ENCODE results near the gene MANBA.

MANBA gene

GRCh38 chr4:102734116-102734515 is 26.7 kb downstream of the MANBA start:
- no peaks in the 10 kb centered on the region for H3F3A ChIP-seq (ENCODE audit: low read depth)
- H3K4me3 ChIP-seq (ENCODE audit: low read length, poor library complexity, severe bottlenecking), result no peak overlapping the region
- H3K4me2 ChIP-seq (ENCODE audit: low read depth, low read length, poor library complexity, severe bottlenecking), result no peak overlapping the region
- H3K9ac ChIP-seq (ENCODE audit: low read depth, low read length, poor library complexity, severe bottlenecking), result no peak overlapping the region
- TF ChIP-seq EZH2phosphoT487 (IDR thresholded peaks at IDR 0.05; ENCODE audit: borderline replicate concordance) (no peak), CTCF (conservative IDR thresholded peaks at IDR 0.05; ENCODE audit: low read length) (no peak)
- H3K9me2 ChIP-seq (replicated peaks; ENCODE audit: low read depth, low read length), result no peaks in the 10 kb centered on the region
- H4K20me1 ChIP-seq (ENCODE audit: insufficient read depth, low read length, poor library complexity, severe bottlenecking), result no peaks in the 10 kb centered on the region
- H3K36me3 ChIP-seq (ENCODE audit: insufficient read depth, low read length), result peaks cover 3% of the 10 kb centered on the region; the same call in 1 of the 2 replicates
- no peak overlapping the region for H2AFZ ChIP-seq (ENCODE audit: low read length)
- peaks cover 6% of the 10 kb centered on the region; the same call in 1 of the 2 replicates for H3K9me3 ChIP-seq (ENCODE audit: insufficient read depth, low read depth, low read length)
- H3K27me3 ChIP-seq (ENCODE audit: insufficient read depth, low read length, poor library complexity, severe bottlenecking), result no peaks in the 10 kb centered on the region
- peaks cover 15% of the 10 kb centered on the region for H3K4me1 ChIP-seq (ENCODE audit: insufficient read depth, low read length, poor library complexity, severe bottlenecking)
- H3K79me2 ChIP-seq (ENCODE audit: insufficient read depth, low read length), result peaks cover 19% of the 10 kb centered on the region

- Histone ChIP-seq H3K4me3 (ENCODE audit: low read length, poor library complexity, severe bottlenecking) (no peak overlapping the region), H3F3A (ENCODE audit: low read depth) (no peaks in the 10 kb centered on the region), H3K9ac (ENCODE audit: low read depth, low read length, poor library complexity, severe bottlenecking) (no peak overlapping the region), H3K4me1 (ENCODE audit: insufficient read depth, low read length, poor library complexity, severe bottlenecking) (peaks cover 15% of the 10 kb centered on the region), H3K36me3 (ENCODE audit: insufficient read depth, low read length) (peaks cover 3% of the 10 kb centered on the region; the same call in 1 of the 2 replicates), H3K79me2 (ENCODE audit: insufficient read depth, low read length) (peaks cover 15% of the 10 kb centered on the region), H3K9me3 (ENCODE audit: insufficient read depth, low read depth, low read length) (peaks cover 6% of the 10 kb centered on the region; the same call in 1 of the 2 replicates), H3K27me3 (ENCODE audit: insufficient read depth, low read length, poor library complexity, severe bottlenecking) (no peaks in the 10 kb centered on the region), H2AFZ (ENCODE audit: low read length) (no peak overlapping the region), H3K4me2 (ENCODE audit: low read depth, low read length, poor library complexity, severe bottlenecking) (no peak overlapping the region), H4K20me1 (ENCODE audit: insufficient read depth, low read length, poor library complexity, severe bottlenecking) (no peaks in the 10 kb centered on the region), H3K9me2 (replicated peaks; ENCODE audit: low read depth, low read length) (no peaks in the 10 kb centered on the region)
- TF ChIP-seq CTCF (conservative IDR thresholded peaks at IDR 0.05; ENCODE audit: low read length) (no peak), EZH2phosphoT487 (IDR thresholded peaks at IDR 0.05; ENCODE audit: borderline replicate concordance) (no peak)
Observed at GRCh38 chr4:102733084-102733483, 27.7 kb downstream of the MANBA start.

GRCh38 chr4:102732678-102733077 is 28.1 kb downstream of the MANBA start:
- Histone ChIP-seq H4K20me1 (ENCODE audit: insufficient read depth, low read length, poor library complexity, severe bottlenecking) (no peaks in the 10 kb centered on the region), H3K79me2 (ENCODE audit: insufficient read depth, low read length) (peaks cover 13% of the 10 kb centered on the region), H3F3A (ENCODE audit: low read depth) (no peaks in the 10 kb centered on the region), H3K4me3 (ENCODE audit: low read length, poor library complexity, severe bottlenecking) (no peak overlapping the region), H3K4me2 (ENCODE audit: low read depth, low read length, poor library complexity, severe bottlenecking) (no peak overlapping the region), H3K9me2 (replicated peaks; ENCODE audit: low read depth, low read length) (no peaks in the 10 kb centered on the region), H3K36me3 (ENCODE audit: insufficient read depth, low read length) (peaks cover 3% of the 10 kb centered on the region; the same call in 1 of the 2 replicates), H3K9ac (ENCODE audit: low read depth, low read length, poor library complexity, severe bottlenecking) (no peak overlapping the region), H2AFZ (ENCODE audit: low read length) (no peak overlapping the region), H3K27me3 (ENCODE audit: insufficient read depth, low read length, poor library complexity, severe bottlenecking) (no peaks in the 10 kb centered on the region), H3K4me1 (ENCODE audit: insufficient read depth, low read length, poor library complexity, severe bottlenecking) (peaks cover 15% of the 10 kb centered on the region), H3K9me3 (ENCODE audit: insufficient read depth, low read depth, low read length) (peaks cover 6% of the 10 kb centered on the region; the same call in 1 of the 2 replicates)
- TF ChIP-seq CTCF (conservative IDR thresholded peaks at IDR 0.05; ENCODE audit: low read length) (no peak), EZH2phosphoT487 (IDR thresholded peaks at IDR 0.05; ENCODE audit: borderline replicate concordance) (no peak)

All from Loucy (cell line).